Activated CD4-positive, CD25-positive, alpha-beta regulatory T cell (primary cell): ENCODE measurements around the gene CDK6.

ENCODE experiments used
- DNase-seq, 4 experiments: peaks; one replicate each; lab custom pipeline; 2025; lab: John Stamatoyannopoulos, UW

Gene CDK6

GRCh38 chr7:92588561-92588960, 247.8 kb downstream of the CDK6 start:
- no peak for DNase-seq

GRCh38 chr7:92586841-92587240, 249.5 kb downstream of the CDK6 start:
- DNase-seq = no peak

- no peak for DNase-seq
These were observed 250.0 kb downstream of the CDK6 start for GRCh38 chr7:92586403-92586802.

- DNase-seq = no peak
These were observed 251.4 kb downstream of the CDK6 start for GRCh38 chr7:92584953-92585352.

GRCh38 chr7:92582948-92583347, 253.4 kb downstream of the CDK6 start:
- DNase-seq = no peak

GRCh38 chr7:92576296-92576695, 260.1 kb downstream of the CDK6 start:
- DNase-seq = no peak

- DNase-seq = no peak
These were observed 267.2 kb downstream of the CDK6 start for GRCh38 chr7:92569137-92569536.

- DNase-seq = no peak
These were observed 268.9 kb downstream of the CDK6 start for GRCh38 chr7:92567460-92567859.

GRCh38 chr7:92563345-92563744, 273.0 kb downstream of the CDK6 start:
- DNase-seq = no peak

- no peak for DNase-seq
These were observed 275.8 kb downstream of the CDK6 start for GRCh38 chr7:92560602-92561001.

- no peak for DNase-seq
These were observed 278.5 kb downstream of the CDK6 start for GRCh38 chr7:92557808-92558362.

GRCh38 chr7:92557249-92557648, 279.1 kb downstream of the CDK6 start:
- DNase-seq = no peak
